WERI-Rb-1 (cell line): Measurements from ENCODE around the gene EVA1B.
A peak's percentile ranks its signal among the peaks of the same experiment; 100 is the strongest.

Source experiments
- DNase-seq: peaks from one replicate; pipeline ENCODE4 v3.0.0-alpha.2; 2020
- H3K27ac ChIP-seq: fragments of 250-450 bp; sonication (Bioruptor Pico); 2 replicates; pipeline ENCODE4 v1.5.1; 2020; ENCODE audit warnings: mild to moderate bottlenecking, moderate library complexity
- H3K27me3 ChIP-seq: fragments of 250-450 bp; sonication (Bioruptor Pico); 2 replicates; pipeline ENCODE4 v1.5.1; 2021; ENCODE audit warnings: mild to moderate bottlenecking, low read depth, moderate library complexity; ENCODE audit not compliant: insufficient read depth, severe bottlenecking
- H3K36me3 ChIP-seq: fragments of 250-450 bp; sonication (Bioruptor Pico); 2 replicates; pipeline ENCODE4 v1.5.1; 2020; ENCODE audit warnings: mild to moderate bottlenecking, moderate library complexity
- H3K4me3 ChIP-seq: 2 replicates; pipeline ENCODE4 v1.5.1; 2011; ENCODE audit warnings: low read depth, mild to moderate bottlenecking, control low read depth, low read length
- H3K9me3 ChIP-seq: fragments of 250-450 bp; sonication (Bioruptor Pico); 2 replicates; pipeline ENCODE4 v1.5.1; 2021; ENCODE audit warnings: mild to moderate bottlenecking, moderate library complexity; ENCODE audit not compliant: severe bottlenecking
- TF ChIP-seq, protein P1 (sequence below): IDR thresholded peaks from 2 replicates; pipeline ENCODE4 v1.5.1; 2011; ENCODE audit warnings: low read depth, mild to moderate bottlenecking, control low read depth, inconsistent platforms, low read length

Gene EVA1B

GRCh38 chr1:36287595-36287994 lies 35.9 kb downstream of the EVA1B start:
- DNase-seq, result no peak
- TF ChIP-seq, protein P1, sequence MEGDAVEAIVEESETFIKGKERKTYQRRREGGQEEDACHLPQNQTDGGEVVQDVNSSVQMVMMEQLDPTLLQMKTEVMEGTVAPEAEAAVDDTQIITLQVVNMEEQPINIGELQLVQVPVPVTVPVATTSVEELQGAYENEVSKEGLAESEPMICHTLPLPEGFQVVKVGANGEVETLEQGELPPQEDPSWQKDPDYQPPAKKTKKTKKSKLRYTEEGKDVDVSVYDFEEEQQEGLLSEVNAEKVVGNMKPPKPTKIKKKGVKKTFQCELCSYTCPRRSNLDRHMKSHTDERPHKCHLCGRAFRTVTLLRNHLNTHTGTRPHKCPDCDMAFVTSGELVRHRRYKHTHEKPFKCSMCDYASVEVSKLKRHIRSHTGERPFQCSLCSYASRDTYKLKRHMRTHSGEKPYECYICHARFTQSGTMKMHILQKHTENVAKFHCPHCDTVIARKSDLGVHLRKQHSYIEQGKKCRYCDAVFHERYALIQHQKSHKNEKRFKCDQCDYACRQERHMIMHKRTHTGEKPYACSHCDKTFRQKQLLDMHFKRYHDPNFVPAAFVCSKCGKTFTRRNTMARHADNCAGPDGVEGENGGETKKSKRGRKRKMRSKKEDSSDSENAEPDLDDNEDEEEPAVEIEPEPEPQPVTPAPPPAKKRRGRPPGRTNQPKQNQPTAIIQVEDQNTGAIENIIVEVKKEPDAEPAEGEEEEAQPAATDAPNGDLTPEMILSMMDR, result no peak
- peaks cover 92% of the 10 kb centered on the region for H3K36me3 ChIP-seq

DNA sequence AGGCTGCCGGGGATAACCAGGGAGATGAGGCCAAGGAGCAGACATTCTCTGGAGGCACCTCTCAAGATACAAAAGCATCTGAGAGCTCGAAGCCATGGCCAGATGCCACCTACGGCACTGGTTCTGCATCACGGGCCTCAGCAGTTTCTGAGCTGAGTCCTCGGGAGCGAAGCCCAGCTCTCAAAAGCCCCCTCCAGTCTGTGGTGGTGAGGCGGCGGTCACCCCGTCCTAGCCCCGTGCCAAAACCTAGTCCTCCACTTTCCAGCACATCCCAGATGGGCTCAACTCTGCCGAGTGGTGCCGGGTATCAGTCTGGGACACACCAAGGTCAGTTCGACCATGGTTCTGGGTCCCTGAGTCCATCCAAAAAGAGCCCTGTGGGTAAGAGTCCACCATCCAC lies 36.6 kb downstream of the EVA1B start:
- TF ChIP-seq, protein P1, result no peak
- no peaks in the 10 kb centered on the region for H3K27me3 ChIP-seq
- H3K27ac ChIP-seq, result no peak overlapping the region
- H3K4me3 ChIP-seq, result no peak overlapping the region
- H3K36me3 ChIP-seq, result peaks cover 90% of the 10 kb centered on the region
- no peaks in the 10 kb centered on the region for H3K9me3 ChIP-seq
- DNase-seq, result no peak

More at GRCh38 chr1:36287595-36287994, 35.9 kb downstream of the EVA1B start:
- Histone ChIP-seq H3K27ac (no peak overlapping the region), H3K9me3 (no peaks in the 10 kb centered on the region), H3K27me3 (no peaks in the 10 kb centered on the region), H3K4me3 (no peak overlapping the region)

- Histone ChIP-seq H3K27ac (no peak overlapping the region), H3K9me3 (no peaks in the 10 kb centered on the region), H3K27me3 (no peaks in the 10 kb centered on the region), H3K36me3 (peaks cover 81% of the 10 kb centered on the region), H3K4me3 (no peak overlapping the region)
- TF ChIP-seq, protein P1, result peak; percentile 57
- peak; percentile 58 for DNase-seq
Measured at GRCh38 chr1:36285443-36286101, 37.9 kb downstream of the EVA1B start.

- Histone ChIP-seq H3K27me3 (no peaks in the 10 kb centered on the region), H3K36me3 (peaks cover 72% of the 10 kb centered on the region), H3K4me3 (no peak overlapping the region), H3K27ac (no peak overlapping the region), H3K9me3 (no peaks in the 10 kb centered on the region)
- DNase-seq, result no peak
- TF ChIP-seq, protein P1, result no peak
Measured at GRCh38 chr1:36284517-36284916, 38.9 kb downstream of the EVA1B start.

DNA sequence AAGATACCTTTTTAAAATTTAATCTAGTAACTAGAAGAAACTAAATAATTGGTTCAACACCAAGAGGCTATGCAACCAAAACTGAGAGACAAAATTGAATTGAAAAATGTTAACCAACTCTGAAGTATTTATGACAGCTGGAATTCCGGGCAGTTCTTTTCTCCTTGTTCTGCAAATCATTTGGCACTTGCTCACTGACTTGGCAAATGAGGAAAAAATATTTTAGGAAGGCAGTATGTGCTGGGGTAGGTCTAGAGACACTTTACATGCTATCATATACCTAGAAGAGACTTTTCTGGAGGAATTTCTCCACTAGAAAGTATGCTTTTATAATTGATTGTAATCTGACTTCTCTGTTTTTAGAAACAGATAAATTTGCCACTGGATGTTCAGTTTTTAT lies 39.4 kb downstream of the EVA1B start:
- Histone ChIP-seq H3K36me3 (peaks cover 72% of the 10 kb centered on the region), H3K4me3 (no peak overlapping the region), H3K27me3 (no peaks in the 10 kb centered on the region), H3K27ac (no peak overlapping the region), H3K9me3 (no peaks in the 10 kb centered on the region)
- TF ChIP-seq, protein P1, result no peak
- no peak for DNase-seq

GRCh38 chr1:36279789-36280296 lies 43.6 kb downstream of the EVA1B start:
- DNase-seq, result no peak
- TF ChIP-seq, protein P1, result no peak
- Histone ChIP-seq H3K36me3 (peaks cover 34% of the 10 kb centered on the region), H3K27me3 (no peaks in the 10 kb centered on the region), H3K9me3 (no peaks in the 10 kb centered on the region), H3K27ac (no peak overlapping the region), H3K4me3 (no peak overlapping the region)
